GM18498 (cell line): Measurements from ENCODE around the gene HAUS3.
"Not testable (repeated sequence)": the region's sequence is repeated elsewhere in the genome, so short reads cannot be mapped to it uniquely, and the experiment has no call there.

Experiments
- ATAC-seq: cut with Tn5 transposase; IDR thresholded peaks from one replicate; pipeline ENCODE4 v1.9.1; 2021; ENCODE audit warnings: mild to moderate bottlenecking, moderate library complexity; ENCODE audit not compliant: unreplicated experiment

The HAUS3 gene

DNA sequence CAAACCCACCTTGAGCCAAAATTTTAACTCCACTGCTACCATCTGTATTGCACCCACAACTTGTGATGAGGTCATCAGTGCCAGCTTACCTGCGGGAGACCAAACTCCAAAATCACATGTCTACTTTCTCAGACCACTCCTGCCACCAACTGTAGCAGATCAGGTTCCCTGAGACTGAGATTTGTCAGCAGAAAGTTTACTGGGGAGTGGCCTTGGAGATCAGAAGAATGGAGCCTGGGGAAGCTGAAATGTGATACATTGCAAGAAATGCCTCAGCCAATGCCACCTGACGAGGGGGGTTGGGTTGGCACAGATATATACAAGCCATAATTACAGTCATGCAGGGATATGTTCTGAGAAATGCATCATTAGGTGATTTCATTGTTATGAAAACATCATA, 19.1 kb downstream of the HAUS3 start:
- no peak for ATAC-seq

DNA sequence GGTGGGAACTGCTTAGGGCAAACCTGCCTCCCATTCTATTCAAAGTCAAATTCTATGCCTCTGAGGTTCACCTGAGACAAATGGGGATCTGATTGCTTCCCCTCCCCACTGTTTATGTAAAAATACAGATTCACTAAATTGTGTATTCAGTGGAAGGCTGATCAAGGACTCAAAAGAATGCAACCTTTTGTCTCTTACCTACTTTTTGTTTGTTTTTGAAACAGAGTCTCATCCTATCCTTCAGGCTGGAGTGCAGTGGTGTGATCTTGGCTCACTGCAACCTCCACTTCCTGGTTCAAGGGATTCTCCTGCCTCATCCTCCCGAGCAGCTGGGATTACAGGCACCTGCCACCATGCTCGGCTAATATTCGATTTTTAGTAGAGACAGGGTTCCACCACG, 20.5 kb downstream of the HAUS3 start:
- ATAC-seq: not testable (repeated sequence)

DNA sequence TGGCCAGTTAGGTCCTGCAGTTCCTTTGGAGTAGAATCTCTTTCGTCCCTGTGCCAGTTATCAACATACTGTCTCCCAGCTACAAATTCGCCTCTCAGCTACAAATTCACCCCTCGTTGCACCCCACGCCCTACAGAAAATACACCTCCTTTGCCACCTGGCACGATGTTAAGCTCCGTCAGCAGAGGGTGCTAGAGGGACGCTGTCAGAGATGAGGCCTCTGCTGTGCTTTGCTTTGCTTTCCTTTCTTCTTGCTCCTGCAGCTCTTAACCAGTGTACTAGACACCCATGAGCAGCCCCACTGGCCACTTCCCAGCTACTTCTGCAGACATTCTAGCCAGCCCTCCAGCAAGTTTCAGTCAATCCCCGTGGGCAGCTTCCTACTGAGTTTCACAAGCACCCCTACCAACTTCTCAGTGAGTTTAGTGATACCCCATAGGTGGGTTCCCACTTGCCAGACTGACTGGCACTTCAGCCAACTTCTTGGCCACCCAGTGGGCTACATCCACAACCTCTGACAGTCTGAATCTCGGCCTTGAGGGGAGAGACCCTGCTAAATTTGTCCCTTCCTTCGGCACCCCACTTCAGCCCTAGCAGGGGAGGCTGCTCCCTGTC, 21.8 kb downstream of the HAUS3 start:
- ATAC-seq: peak; percentile 71

DNA sequence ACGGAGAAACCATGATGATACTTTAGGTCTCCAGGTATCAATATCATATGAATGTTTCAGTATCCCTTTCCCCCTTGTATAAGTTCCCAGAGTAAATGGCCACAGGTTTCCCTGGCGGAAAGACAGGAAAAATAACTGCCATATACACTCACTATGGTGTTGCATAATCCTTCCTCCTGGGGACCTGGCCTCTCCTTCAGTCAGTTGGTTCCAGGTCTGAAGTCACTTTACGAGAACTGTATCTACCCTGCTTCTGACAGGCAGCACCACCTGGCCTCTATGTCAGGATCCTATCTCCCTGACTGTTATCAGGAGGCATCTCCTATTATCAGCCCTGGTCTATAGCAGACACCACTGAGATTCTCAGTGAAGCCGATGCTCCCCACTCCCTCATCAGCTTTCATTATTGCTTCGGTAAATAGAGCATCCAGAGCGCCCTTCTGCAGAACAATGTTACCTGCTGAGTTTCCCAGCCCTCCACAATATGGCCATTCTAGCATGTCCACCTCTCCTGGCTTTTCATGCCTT, 22.6 kb downstream of the HAUS3 start:
- no peak for ATAC-seq

GRCh38 chr4:2218436-2218835, 23.5 kb downstream of the HAUS3 start:
- ATAC-seq: no peak

DNA sequence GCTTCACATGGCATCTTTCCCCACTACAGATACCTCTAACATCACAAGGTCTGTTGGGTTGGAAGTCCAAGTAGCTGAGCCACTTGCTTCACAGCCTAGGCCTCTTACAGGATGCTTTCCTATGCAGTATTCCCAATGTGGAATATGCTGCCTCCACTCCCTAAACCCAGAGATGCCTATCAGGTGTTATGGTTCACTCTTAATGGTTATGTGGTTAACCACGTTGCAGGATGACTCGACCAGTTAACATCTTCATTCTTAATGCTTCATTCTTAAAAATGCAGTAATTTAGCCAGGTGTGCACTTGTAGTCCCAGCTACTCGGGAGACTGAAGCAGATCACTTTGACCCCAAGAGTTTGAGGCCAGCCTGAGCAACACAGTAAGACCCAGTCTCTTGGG, 24.2 kb downstream of the HAUS3 start:
- ATAC-seq: no peak

GRCh38 chr4:2212831-2213230, 29.1 kb downstream of the HAUS3 start:
- ATAC-seq: no peak

DNA sequence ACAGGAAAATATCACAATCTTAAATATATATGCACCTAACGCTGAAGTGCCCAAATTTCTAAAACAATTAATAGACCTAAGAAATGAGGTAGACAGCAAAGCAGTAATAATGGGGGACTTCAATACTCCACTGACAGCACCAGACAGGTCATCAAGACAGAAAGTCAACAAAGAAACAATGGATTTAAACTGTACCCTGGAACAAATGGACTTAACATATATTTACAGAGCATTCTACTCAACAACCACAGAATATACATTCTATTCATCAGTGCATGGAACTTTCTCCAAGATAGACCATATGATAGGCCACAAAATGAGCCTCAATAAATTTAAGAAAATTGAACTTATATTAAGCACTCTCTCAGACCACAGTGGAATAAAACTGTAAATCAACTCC, 39.1 kb downstream of the HAUS3 start:
- not testable (repeated sequence) for ATAC-seq

DNA sequence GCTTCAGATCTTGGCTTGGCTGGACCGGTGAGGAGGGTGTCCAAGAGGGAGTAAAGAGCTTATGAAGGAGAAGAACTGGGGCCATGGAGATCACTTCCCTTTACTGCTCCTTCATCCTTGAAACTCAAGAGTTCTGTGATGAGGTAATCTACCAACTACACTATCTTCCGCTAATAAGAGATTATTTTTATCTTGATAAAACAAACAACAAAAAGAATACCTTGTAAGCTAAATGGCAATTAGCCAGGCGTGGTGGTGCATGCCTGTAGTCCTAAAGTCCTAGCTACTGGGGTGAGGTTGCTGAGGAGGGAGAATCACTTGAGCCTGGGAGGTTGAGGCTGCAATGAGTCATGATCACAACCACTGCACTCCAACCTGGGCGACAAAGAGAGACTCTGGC, 47.4 kb downstream of the HAUS3 start:
- no peak for ATAC-seq

DNA sequence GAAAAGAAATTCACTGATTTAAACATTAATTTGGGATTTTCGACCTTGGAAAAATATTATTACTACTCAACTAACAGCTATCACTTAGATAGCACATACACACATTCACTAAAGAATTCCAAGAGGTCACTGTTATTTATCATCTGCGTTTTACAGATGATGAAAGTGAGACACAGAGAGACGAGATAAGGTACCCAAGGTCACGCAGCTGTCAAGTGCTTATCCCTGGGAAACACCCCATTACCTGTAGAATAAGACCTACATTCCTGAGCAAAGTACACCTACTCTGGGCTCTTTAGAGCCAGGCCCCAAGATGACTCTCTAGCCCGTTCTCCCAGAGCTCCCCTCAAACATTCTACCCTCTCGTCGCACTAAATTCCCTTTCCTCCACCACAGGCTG, 48.6 kb downstream of the HAUS3 start:
- ATAC-seq: no peak

DNA sequence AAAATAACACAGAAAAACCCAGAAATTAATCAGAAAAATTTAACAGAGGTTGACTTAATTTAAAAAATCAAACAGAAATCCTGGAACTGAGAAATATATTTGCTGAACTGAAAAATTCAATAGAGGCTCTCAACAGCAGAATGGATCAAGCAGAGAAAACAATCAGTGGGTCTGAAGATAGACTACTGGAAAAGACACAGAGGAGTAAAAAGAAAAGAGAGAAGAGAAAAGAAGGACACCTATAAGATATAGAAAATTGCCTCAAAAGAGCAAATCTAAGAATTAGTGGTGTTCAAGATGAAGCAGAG, 55.1 kb downstream of the HAUS3 start:
- ATAC-seq: no peak

- no peak for ATAC-seq
These were observed 55.6 kb downstream of the HAUS3 start for GRCh38 chr4:2186133-2186864.

DNA sequence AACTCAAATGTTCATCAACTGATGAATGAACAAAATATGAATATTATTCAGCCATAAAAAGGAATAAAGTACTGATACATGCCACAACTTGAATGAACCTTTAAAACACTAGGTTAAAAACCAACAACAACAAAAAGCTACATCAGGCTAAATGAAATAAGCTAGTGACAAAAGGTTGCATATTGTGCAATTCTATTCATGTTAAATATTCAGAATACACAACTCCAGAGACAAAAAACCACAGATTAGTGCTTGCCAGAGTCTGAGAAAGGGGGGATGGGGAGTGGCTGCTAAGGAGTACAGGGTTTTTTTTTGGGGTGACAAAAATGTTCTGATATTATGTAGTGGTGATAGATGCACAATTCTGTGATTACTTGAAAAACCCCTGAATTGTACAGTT, 58.5 kb downstream of the HAUS3 start:
- ATAC-seq: no peak

GRCh38 chr4:2182994-2183393, 58.9 kb downstream of the HAUS3 start:
- no peak for ATAC-seq

DNA sequence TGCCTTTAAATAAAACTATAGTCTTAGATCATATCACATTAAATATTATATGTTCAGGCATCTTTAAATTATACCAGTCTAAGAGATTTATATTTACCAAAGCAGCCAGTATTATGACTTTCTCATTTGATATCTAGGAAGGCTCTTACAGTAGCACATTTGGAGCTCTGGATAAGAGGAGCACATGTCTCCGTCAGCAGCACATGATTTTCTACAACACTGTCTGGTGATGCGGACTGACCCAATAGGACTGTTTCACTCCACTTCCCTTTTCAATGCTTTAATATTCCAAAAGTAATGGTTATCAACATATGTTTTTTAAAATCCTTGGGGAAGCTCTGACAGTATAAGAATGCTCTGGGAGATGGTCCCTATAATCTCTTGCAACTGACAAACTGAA, 61.5 kb downstream of the HAUS3 start:
- ATAC-seq: no peak

DNA sequence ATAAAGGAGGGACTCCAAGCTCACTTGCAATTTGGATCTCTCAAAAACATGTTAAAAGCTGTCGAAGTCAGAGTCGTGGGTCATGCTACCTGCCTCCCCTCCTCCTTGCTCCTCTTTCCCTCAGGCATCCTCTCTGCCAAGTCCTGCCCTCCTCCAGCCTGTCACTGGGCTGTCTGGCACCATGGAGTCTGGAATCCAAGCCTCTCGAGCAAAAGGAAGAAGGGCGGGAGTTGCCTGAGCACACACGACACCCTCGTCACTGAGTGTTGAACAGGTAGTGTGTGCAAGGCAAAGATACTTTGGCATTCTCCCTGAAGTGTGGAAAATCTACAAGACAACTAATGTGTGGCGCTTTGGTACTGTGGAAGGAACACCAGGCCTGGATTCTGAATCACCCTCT, 62.2 kb downstream of the HAUS3 start:
- no peak for ATAC-seq

DNA sequence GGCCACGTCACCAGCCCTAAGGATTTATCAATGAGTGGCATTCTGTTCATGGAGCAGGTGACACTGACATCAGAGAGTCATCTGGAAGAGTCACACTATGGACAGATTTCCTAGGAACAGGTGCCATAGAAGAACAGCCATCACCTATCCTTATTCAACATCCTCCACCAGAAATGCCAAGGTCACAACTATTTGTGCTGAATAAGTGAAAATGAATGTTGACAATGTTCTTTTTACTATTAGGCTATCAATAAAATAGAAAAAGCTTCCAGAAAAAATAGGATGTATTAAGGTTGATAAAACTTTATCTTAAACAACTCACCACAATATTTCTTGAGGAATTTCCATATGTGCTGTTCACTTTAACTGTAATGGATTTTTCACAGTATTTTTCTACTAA, 62.9 kb downstream of the HAUS3 start:
- no peak for ATAC-seq
